ENCODE data around the gene ABCA1.
"Not testable (repeated sequence)": the region's sequence is repeated elsewhere in the genome, so short reads cannot be mapped to it uniquely, and the experiment has no call there.

ABCA1 gene

GRCh38 chr9:104922748-104923147 is 5.2 kb downstream of the ABCA1 start:
- not testable (repeated sequence) for H3K27me3 ChIP-seq (ENCODE audit: control insufficient read depth in 1 of 2, insufficient read depth in 2 of 2, low read length in 2 of 2); H3K27ac ChIP-seq (ENCODE audit: low read length); H3K9me3 ChIP-seq (ENCODE audit: control insufficient read depth in 2 of 2, low read length in 2 of 2); H3K36me3 ChIP-seq (ENCODE audit: control insufficient read depth in 2 of 2, insufficient read depth in 2 of 2, low read length in 2 of 2); H3K4me3 ChIP-seq (ENCODE audit: low read length in 2 of 2); H3K9ac ChIP-seq (ENCODE audit: low read length in 2 of 2)
- peaks cover 12% of the 10 kb centered on the region for H3K4me1 ChIP-seq (ENCODE audit: control insufficient read depth, insufficient read depth, low read length)

GRCh38 chr9:104921067-104921741 is 6.8 kb downstream of the ABCA1 start:
- no peaks in the 10 kb centered on the region for H3K9me3 ChIP-seq (ENCODE audit: control insufficient read depth in 2 of 2, low read length in 2 of 2)
- H3K36me3 ChIP-seq (ENCODE audit: control insufficient read depth in 2 of 2, insufficient read depth in 2 of 2, low read length in 2 of 2), result peaks cover 0 to 2% of the 10 kb centered on the region in 2 donors
- H3K27ac ChIP-seq (ENCODE audit: low read length), result no peak overlapping the region
- no peaks in the 10 kb centered on the region for H3K27me3 ChIP-seq (ENCODE audit: control insufficient read depth in 1 of 2, insufficient read depth in 2 of 2, low read length in 2 of 2)
- H3K4me3 ChIP-seq (ENCODE audit: low read length in 2 of 2), result no peak overlapping the region
- H3K4me1 ChIP-seq (ENCODE audit: control insufficient read depth, insufficient read depth, low read length), result peaks cover 16% of the 10 kb centered on the region
- H3K9ac ChIP-seq (ENCODE audit: low read length in 2 of 2), result no peak overlapping the region

GRCh38 chr9:104915753-104916152 is 12.2 kb downstream of the ABCA1 start:
- peak overlapping the region in 1 of 2 donors; percentile 40 for H3K4me3 ChIP-seq (ENCODE audit: low read length in 2 of 2)
- H3K27ac ChIP-seq (ENCODE audit: low read length), result no peak overlapping the region
- H3K9me3 ChIP-seq (ENCODE audit: control insufficient read depth in 2 of 2, low read length in 2 of 2), result no peaks in the 10 kb centered on the region
- no peaks in the 10 kb centered on the region for H3K27me3 ChIP-seq (ENCODE audit: control insufficient read depth in 1 of 2, insufficient read depth in 2 of 2, low read length in 2 of 2)
- peaks cover 26% of the 10 kb centered on the region for H3K4me1 ChIP-seq (ENCODE audit: control insufficient read depth, insufficient read depth, low read length)
- no peak overlapping the region for H3K9ac ChIP-seq (ENCODE audit: low read length in 2 of 2)
- no peaks in the 10 kb centered on the region for H3K36me3 ChIP-seq (ENCODE audit: control insufficient read depth in 2 of 2, insufficient read depth in 2 of 2, low read length in 2 of 2)

GRCh38 chr9:104915049-104915448 is 12.9 kb downstream of the ABCA1 start:
- Histone ChIP-seq H3K27me3 (ENCODE audit: control insufficient read depth in 1 of 2, insufficient read depth in 2 of 2, low read length in 2 of 2) (no peaks in the 10 kb centered on the region), H3K27ac (ENCODE audit: low read length) (no peak overlapping the region), H3K9me3 (ENCODE audit: control insufficient read depth in 2 of 2, low read length in 2 of 2) (no peaks in the 10 kb centered on the region), H3K9ac (ENCODE audit: low read length in 2 of 2) (no peak overlapping the region), H3K36me3 (ENCODE audit: control insufficient read depth in 2 of 2, insufficient read depth in 2 of 2, low read length in 2 of 2) (no peaks in the 10 kb centered on the region), H3K4me3 (ENCODE audit: low read length in 2 of 2) (peak overlapping the region; percentile 2 to 40), H3K4me1 (ENCODE audit: control insufficient read depth, insufficient read depth, low read length) (peaks cover 29% of the 10 kb centered on the region)

GRCh38 chr9:104914466-104914865 is 13.5 kb downstream of the ABCA1 start:
- no peak overlapping the region for H3K9ac ChIP-seq (ENCODE audit: low read length in 2 of 2)
- no peak overlapping the region for H3K4me3 ChIP-seq (ENCODE audit: low read length in 2 of 2)
- H3K4me1 ChIP-seq (ENCODE audit: control insufficient read depth, insufficient read depth, low read length), result peaks cover 35% of the 10 kb centered on the region
- H3K27ac ChIP-seq (ENCODE audit: low read length), result no peak overlapping the region
- H3K36me3 ChIP-seq (ENCODE audit: control insufficient read depth in 2 of 2, insufficient read depth in 2 of 2, low read length in 2 of 2), result no peaks in the 10 kb centered on the region
- no peaks in the 10 kb centered on the region for H3K9me3 ChIP-seq (ENCODE audit: control insufficient read depth in 2 of 2, low read length in 2 of 2)
- no peaks in the 10 kb centered on the region for H3K27me3 ChIP-seq (ENCODE audit: control insufficient read depth in 1 of 2, insufficient read depth in 2 of 2, low read length in 2 of 2)

- Histone ChIP-seq H3K4me1 (ENCODE audit: control insufficient read depth, insufficient read depth, low read length) (peaks cover 42% of the 10 kb centered on the region), H3K27ac (ENCODE audit: low read length) (no peak overlapping the region), H3K27me3 (ENCODE audit: control insufficient read depth in 1 of 2, insufficient read depth in 2 of 2, low read length in 2 of 2) (no peaks in the 10 kb centered on the region), H3K9ac (ENCODE audit: low read length in 2 of 2) (no peak overlapping the region), H3K4me3 (ENCODE audit: low read length in 2 of 2) (no peak overlapping the region), H3K9me3 (ENCODE audit: control insufficient read depth in 2 of 2, low read length in 2 of 2) (no peaks in the 10 kb centered on the region), H3K36me3 (ENCODE audit: control insufficient read depth in 2 of 2, insufficient read depth in 2 of 2, low read length in 2 of 2) (no peaks in the 10 kb centered on the region)
These were observed 15.3 kb downstream of the ABCA1 start for GRCh38 chr9:104912606-104913005.

- no peaks in the 10 kb centered on the region for H3K36me3 ChIP-seq (ENCODE audit: control insufficient read depth in 2 of 2, insufficient read depth in 2 of 2, low read length in 2 of 2)
- no peak overlapping the region for H3K9ac ChIP-seq (ENCODE audit: low read length in 2 of 2)
- H3K4me3 ChIP-seq (ENCODE audit: low read length in 2 of 2), result no peak overlapping the region
- no peaks in the 10 kb centered on the region for H3K9me3 ChIP-seq (ENCODE audit: control insufficient read depth in 2 of 2, low read length in 2 of 2)
- no peak overlapping the region for H3K27ac ChIP-seq (ENCODE audit: low read length)
- H3K27me3 ChIP-seq (ENCODE audit: control insufficient read depth in 1 of 2, insufficient read depth in 2 of 2, low read length in 2 of 2), result no peaks in the 10 kb centered on the region
- H3K4me1 ChIP-seq (ENCODE audit: control insufficient read depth, insufficient read depth, low read length), result peaks cover 52% of the 10 kb centered on the region
These were observed 16.8 kb downstream of the ABCA1 start for GRCh38 chr9:104911032-104911607.

GRCh38 chr9:104907278-104907951 is 20.5 kb downstream of the ABCA1 start:
- H3K27me3 ChIP-seq (ENCODE audit: control insufficient read depth in 1 of 2, insufficient read depth in 2 of 2, low read length in 2 of 2), result no peaks in the 10 kb centered on the region
- peak overlapping the region; percentile 29 to 35 for H3K4me3 ChIP-seq (ENCODE audit: low read length in 2 of 2)
- peaks cover 55% of the 10 kb centered on the region for H3K4me1 ChIP-seq (ENCODE audit: control insufficient read depth, insufficient read depth, low read length)
- H3K9ac ChIP-seq (ENCODE audit: low read length in 2 of 2), result peak overlapping the region; percentile 36 to 45
- H3K27ac ChIP-seq (ENCODE audit: low read length), result peak overlapping the region; percentile 58
- no peaks in the 10 kb centered on the region for H3K9me3 ChIP-seq (ENCODE audit: control insufficient read depth in 2 of 2, low read length in 2 of 2)
- peaks cover 2 to 6% of the 10 kb centered on the region in 2 donors for H3K36me3 ChIP-seq (ENCODE audit: control insufficient read depth in 2 of 2, insufficient read depth in 2 of 2, low read length in 2 of 2)

- peaks cover 2 to 6% of the 10 kb centered on the region in 2 donors for H3K36me3 ChIP-seq (ENCODE audit: control insufficient read depth in 2 of 2, insufficient read depth in 2 of 2, low read length in 2 of 2)
- peak overlapping the region; percentile 29 to 35 for H3K4me3 ChIP-seq (ENCODE audit: low read length in 2 of 2)
- no peaks in the 10 kb centered on the region for H3K9me3 ChIP-seq (ENCODE audit: control insufficient read depth in 2 of 2, low read length in 2 of 2)
- H3K9ac ChIP-seq (ENCODE audit: low read length in 2 of 2), result peak overlapping the region; percentile 36 to 45
- H3K4me1 ChIP-seq (ENCODE audit: control insufficient read depth, insufficient read depth, low read length), result peaks cover 53% of the 10 kb centered on the region
- no peaks in the 10 kb centered on the region for H3K27me3 ChIP-seq (ENCODE audit: control insufficient read depth in 1 of 2, insufficient read depth in 2 of 2, low read length in 2 of 2)
- H3K27ac ChIP-seq (ENCODE audit: low read length), result peak overlapping the region; percentile 58
These were observed 21.3 kb downstream of the ABCA1 start for GRCh38 chr9:104906441-104907277.

GRCh38 chr9:104905931-104906330 is 22.0 kb downstream of the ABCA1 start:
- H3K36me3 ChIP-seq (ENCODE audit: control insufficient read depth in 2 of 2, insufficient read depth in 2 of 2, low read length in 2 of 2), result peaks cover 3 to 11% of the 10 kb centered on the region in 2 donors
- no peak overlapping the region for H3K4me3 ChIP-seq (ENCODE audit: low read length in 2 of 2)
- peak overlapping the region; percentile 58 for H3K27ac ChIP-seq (ENCODE audit: low read length)
- H3K4me1 ChIP-seq (ENCODE audit: control insufficient read depth, insufficient read depth, low read length), result peaks cover 52% of the 10 kb centered on the region
- no peaks in the 10 kb centered on the region for H3K9me3 ChIP-seq (ENCODE audit: control insufficient read depth in 2 of 2, low read length in 2 of 2)
- peak overlapping the region in 1 of 2 donors; percentile 24 for H3K9ac ChIP-seq (ENCODE audit: low read length in 2 of 2)
- H3K27me3 ChIP-seq (ENCODE audit: control insufficient read depth in 1 of 2, insufficient read depth in 2 of 2, low read length in 2 of 2), result no peaks in the 10 kb centered on the region
